MM.1S (cell line): ENCODE data around the gene SLC25A31.

Experiments
- DNase-seq: peaks from one replicate; pipeline ENCODE4 v3.0.0-alpha.2; 2015
- H2AFZ ChIP-seq: fragments of 300-600 bp; sonication (generic); 2 replicates; pipeline ENCODE4 v1.6.0; 2016; ENCODE audit warnings: antibody characterized with exemption, low read length
- H3F3A ChIP-seq: fragments of 300-600 bp; sonication (generic); 2 replicates; pipeline ENCODE4 v1.6.1; 2016; ENCODE audit warnings: mild to moderate bottlenecking, antibody characterized with exemption, low read length, moderate library complexity, mixed read lengths; ENCODE audit not compliant: insufficient read depth
- H3K27ac ChIP-seq: fragments of 300-600 bp; sonication (generic); 2 replicates; pipeline ENCODE4 v1.5.1; 2016; ENCODE audit warnings: mild to moderate bottlenecking, low read length
- H3K27me3 ChIP-seq: fragments of 300-600 bp; sonication (generic); replicated peaks from 2 replicates; pipeline ENCODE4 v1.6.0; 2016; ENCODE audit warnings: low read length; ENCODE audit not compliant: insufficient read depth
- H3K36me3 ChIP-seq: fragments of 300-600 bp; sonication (generic); replicated peaks from 2 replicates; pipeline ENCODE4 v1.6.1; 2016; ENCODE audit warnings: mild to moderate bottlenecking, low read length, mixed read lengths; ENCODE audit not compliant: insufficient read depth
- H3K4me1 ChIP-seq: fragments of 300-600 bp; sonication (generic); 2 replicates; pipeline ENCODE4 v1.6.1; 2016; ENCODE audit warnings: low read length, mixed read lengths
- H3K4me2 ChIP-seq: fragments of 300-600 bp; sonication (generic); 2 replicates; pipeline ENCODE4 v1.6.0; 2016; ENCODE audit warnings: low read depth, low read length
- H3K4me3 ChIP-seq: fragments of 300-600 bp; sonication (generic); 2 replicates; pipeline ENCODE4 v1.5.1; 2016; ENCODE audit warnings: low read length, mixed read lengths
- H3K79me2 ChIP-seq: fragments of 300-600 bp; sonication (generic); 2 replicates; pipeline ENCODE4 v1.6.1; 2016; ENCODE audit warnings: mixed run types, low read length, mixed read lengths
- H3K9ac ChIP-seq: fragments of 300-600 bp; sonication (generic); 2 replicates; pipeline ENCODE4 v1.6.1; 2016; ENCODE audit warnings: low read length, mixed read lengths
- H3K9me2 ChIP-seq: fragments of 300-600 bp; sonication (generic); replicated peaks from 2 replicates; pipeline ENCODE4 v1.6.1; 2016; ENCODE audit warnings: mild to moderate bottlenecking, low read length, mixed read lengths; ENCODE audit not compliant: insufficient read depth
- H3K9me3 ChIP-seq: fragments of 300-600 bp; sonication (generic); replicated peaks from 2 replicates; pipeline ENCODE4 v1.6.1; 2016; ENCODE audit warnings: mild to moderate bottlenecking, low read length, mixed read lengths; ENCODE audit not compliant: insufficient read depth
- H4K20me1 ChIP-seq: fragments of 300-600 bp; sonication (generic); 2 replicates; pipeline ENCODE4 v1.6.1; 2016; ENCODE audit warnings: mild to moderate bottlenecking, low read length, moderate library complexity, mixed read lengths; ENCODE audit not compliant: insufficient read depth
- EZH2 ChIP-seq: fragments of 300-600 bp; sonication (generic); optimal IDR thresholded peaks from 2 replicates; pipeline ENCODE3; 2017; ENCODE audit warnings: low read depth, mild to moderate bottlenecking, antibody characterized with exemption, low read length, mixed read lengths
- EZH2phosphoT487 ChIP-seq: fragments of 300-600 bp; sonication (generic); IDR thresholded peaks from 2 replicates; pipeline ENCODE4 v1.6.1; 2018; ENCODE audit warnings: antibody characterized with exemption, low read length
- TF ChIP-seq, protein P1 (sequence below): fragments of 300-600 bp; sonication (generic); IDR thresholded peaks from 2 replicates; pipeline ENCODE4 v1.5.1; 2016; ENCODE audit warnings: antibody characterized with exemption, low read length, mixed read lengths

The SLC25A31 gene

DNA sequence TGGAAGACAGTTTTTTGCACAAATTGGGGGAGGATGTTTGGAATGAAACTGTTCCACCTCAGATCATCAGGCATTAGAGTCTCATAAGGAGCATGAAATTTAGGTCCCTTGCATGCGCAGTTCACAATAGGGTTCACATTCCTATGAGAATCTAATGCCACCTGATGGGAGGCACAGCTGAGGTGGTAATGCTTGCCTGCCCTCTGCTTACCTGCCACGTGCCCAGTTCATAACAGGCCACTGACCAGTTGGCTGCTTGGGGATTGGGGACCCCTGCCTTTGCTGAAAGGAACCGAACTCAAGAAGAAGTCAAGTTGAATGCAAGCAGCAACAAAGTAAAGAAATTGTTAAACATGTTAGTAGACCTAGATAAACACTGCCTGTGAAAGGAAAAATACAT is 47.3 kb downstream of the SLC25A31 start:
- no peak overlapping the region for H3K9ac ChIP-seq
- no peak overlapping the region for H2AFZ ChIP-seq
- H3K4me2 ChIP-seq = peak overlapping the region; percentile 14; the same call in 1 of the 2 replicates
- no peaks in the 10 kb centered on the region for H3K27me3 ChIP-seq
- TF ChIP-seq, protein P1, sequence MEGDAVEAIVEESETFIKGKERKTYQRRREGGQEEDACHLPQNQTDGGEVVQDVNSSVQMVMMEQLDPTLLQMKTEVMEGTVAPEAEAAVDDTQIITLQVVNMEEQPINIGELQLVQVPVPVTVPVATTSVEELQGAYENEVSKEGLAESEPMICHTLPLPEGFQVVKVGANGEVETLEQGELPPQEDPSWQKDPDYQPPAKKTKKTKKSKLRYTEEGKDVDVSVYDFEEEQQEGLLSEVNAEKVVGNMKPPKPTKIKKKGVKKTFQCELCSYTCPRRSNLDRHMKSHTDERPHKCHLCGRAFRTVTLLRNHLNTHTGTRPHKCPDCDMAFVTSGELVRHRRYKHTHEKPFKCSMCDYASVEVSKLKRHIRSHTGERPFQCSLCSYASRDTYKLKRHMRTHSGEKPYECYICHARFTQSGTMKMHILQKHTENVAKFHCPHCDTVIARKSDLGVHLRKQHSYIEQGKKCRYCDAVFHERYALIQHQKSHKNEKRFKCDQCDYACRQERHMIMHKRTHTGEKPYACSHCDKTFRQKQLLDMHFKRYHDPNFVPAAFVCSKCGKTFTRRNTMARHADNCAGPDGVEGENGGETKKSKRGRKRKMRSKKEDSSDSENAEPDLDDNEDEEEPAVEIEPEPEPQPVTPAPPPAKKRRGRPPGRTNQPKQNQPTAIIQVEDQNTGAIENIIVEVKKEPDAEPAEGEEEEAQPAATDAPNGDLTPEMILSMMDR = no peak
- TF ChIP-seq EZH2 (no peak), EZH2phosphoT487 (no peak)
- H3K4me3 ChIP-seq = no peak overlapping the region
- H3K9me3 ChIP-seq = no peaks in the 10 kb centered on the region
- H3K36me3 ChIP-seq = no peaks in the 10 kb centered on the region
- peaks cover 40% of the 10 kb centered on the region for H3F3A ChIP-seq
- H3K4me1 ChIP-seq = peaks cover 39% of the 10 kb centered on the region
- H3K79me2 ChIP-seq = peaks cover 3% of the 10 kb centered on the region
- H3K9me2 ChIP-seq = no peaks in the 10 kb centered on the region
- DNase-seq = no peak
- peak overlapping the region; percentile 59; the same call in 1 of the 2 replicates for H3K27ac ChIP-seq
- no peaks in the 10 kb centered on the region for H4K20me1 ChIP-seq

DNA sequence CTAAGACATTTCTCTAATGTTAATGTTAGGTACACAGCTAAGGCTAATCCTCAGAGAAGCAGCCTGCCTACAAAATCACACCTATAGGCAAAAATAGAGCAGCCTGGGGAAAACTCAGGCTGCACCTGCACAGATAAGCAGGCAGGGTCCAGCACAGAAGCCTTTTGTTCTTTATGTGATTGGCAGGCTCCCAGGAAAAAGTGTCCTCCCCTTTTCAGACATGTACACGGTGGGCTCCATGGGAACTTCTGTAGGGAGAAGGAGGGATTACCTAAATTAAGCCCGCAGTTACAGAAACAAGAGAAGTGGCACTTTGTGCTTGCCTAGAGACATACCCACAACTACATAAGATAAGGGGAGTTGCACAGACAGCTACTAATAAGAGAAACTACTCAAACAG is 47.9 kb downstream of the SLC25A31 start:
- peak; percentile 41 for DNase-seq
- Histone ChIP-seq H3K9me2 (no peaks in the 10 kb centered on the region), H3K4me3 (no peak overlapping the region), H3K4me1 (peaks cover 40% of the 10 kb centered on the region), H4K20me1 (no peaks in the 10 kb centered on the region), H3K27me3 (no peaks in the 10 kb centered on the region), H3K79me2 (peaks cover 9% of the 10 kb centered on the region), H3K27ac (peak overlapping the region; percentile 59; the same call in 1 of the 2 replicates), H2AFZ (no peak overlapping the region), H3K4me2 (peak overlapping the region; percentile 14; the same call in 1 of the 2 replicates), H3K36me3 (no peaks in the 10 kb centered on the region), H3F3A (peaks cover 42% of the 10 kb centered on the region), H3K9me3 (no peaks in the 10 kb centered on the region), H3K9ac (no peak overlapping the region)
- TF ChIP-seq, protein P1 = no peak
- TF ChIP-seq EZH2 = no peak
- no peak for TF ChIP-seq EZH2phosphoT487

DNA sequence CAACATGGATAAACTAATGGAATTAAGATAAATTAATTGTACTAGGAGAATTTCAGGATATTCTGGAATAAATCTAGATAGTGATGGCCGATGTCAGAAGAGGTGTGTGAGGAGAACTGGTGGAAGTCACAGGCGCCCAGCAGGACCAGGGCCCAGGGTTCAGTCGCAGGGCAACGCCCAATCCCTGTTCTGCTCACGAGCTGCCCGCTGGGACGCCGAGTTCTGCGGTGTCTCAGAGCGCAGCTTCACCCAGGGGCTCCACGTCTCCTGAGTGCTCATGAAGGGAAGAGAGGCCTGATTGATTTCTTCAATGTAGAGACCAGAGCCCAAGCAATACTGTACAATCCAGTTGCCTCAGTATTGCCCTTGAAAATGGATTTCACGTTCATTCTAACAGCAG is 50.4 kb downstream of the SLC25A31 start:
- Histone ChIP-seq H3K36me3 (no peaks in the 10 kb centered on the region), H3K27ac (no peak overlapping the region), H3K9me2 (no peaks in the 10 kb centered on the region), H3K4me3 (no peak overlapping the region), H4K20me1 (no peaks in the 10 kb centered on the region), H3K4me2 (no peak overlapping the region), H3F3A (peaks cover 36% of the 10 kb centered on the region), H3K27me3 (no peaks in the 10 kb centered on the region), H2AFZ (no peak overlapping the region), H3K4me1 (peaks cover 45% of the 10 kb centered on the region), H3K9ac (no peak overlapping the region), H3K79me2 (peaks cover 34% of the 10 kb centered on the region), H3K9me3 (no peaks in the 10 kb centered on the region)
- DNase-seq = no peak
- TF ChIP-seq EZH2phosphoT487 = no peak
- TF ChIP-seq, protein P1 = no peak
- TF ChIP-seq EZH2 = no peak
